CD4-positive, alpha-beta T cell treated with Interleukin-17A for 4 hours (primary cell): ENCODE measurements around the gene GMDS.

Source experiments
- DNase-seq: peaks from one replicate; pipeline ENCODE4 v3.0.0-alpha.2; 2020; ENCODE audit warnings: mixed read lengths

GMDS gene

DNA sequence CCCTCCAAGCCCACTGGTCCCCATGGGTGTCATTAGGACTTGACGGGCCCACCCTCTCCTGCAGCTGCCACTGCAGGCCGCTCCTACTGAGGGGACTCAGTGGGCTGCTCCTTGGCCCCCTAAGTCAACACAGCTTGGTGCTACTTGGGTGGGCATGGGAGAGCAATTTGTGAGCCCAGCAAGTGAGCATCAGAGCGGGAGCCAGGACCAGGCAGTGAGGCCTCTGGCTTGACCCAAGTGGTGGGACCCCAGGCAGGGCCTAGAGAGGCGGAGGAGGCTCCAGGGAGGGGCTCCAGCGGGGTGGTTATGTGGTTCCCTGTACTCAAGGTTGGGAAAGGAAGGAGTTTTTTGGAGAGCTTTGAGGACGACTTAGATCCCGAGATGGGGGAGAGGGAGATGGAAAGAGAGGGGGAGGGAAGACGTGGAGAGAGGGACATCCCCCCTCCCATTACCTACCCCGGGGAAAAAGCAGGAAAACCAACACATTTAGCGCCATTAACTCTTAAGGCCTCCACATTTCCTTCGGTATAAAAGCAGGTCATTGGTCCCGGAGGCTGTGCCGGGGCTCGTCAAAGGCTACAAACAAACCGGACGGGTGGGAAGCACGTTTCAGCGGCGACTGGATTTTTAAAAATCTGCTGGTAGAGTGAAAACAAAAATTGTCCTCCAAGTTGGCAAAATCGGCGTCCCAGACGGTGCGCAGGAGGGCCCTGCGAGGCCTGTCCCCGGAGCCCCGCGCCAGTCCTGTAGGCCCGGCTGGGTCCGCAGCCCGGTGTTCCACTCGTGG lies 626.9 kb downstream of the GMDS start:
- DNase-seq = no peak

DNA sequence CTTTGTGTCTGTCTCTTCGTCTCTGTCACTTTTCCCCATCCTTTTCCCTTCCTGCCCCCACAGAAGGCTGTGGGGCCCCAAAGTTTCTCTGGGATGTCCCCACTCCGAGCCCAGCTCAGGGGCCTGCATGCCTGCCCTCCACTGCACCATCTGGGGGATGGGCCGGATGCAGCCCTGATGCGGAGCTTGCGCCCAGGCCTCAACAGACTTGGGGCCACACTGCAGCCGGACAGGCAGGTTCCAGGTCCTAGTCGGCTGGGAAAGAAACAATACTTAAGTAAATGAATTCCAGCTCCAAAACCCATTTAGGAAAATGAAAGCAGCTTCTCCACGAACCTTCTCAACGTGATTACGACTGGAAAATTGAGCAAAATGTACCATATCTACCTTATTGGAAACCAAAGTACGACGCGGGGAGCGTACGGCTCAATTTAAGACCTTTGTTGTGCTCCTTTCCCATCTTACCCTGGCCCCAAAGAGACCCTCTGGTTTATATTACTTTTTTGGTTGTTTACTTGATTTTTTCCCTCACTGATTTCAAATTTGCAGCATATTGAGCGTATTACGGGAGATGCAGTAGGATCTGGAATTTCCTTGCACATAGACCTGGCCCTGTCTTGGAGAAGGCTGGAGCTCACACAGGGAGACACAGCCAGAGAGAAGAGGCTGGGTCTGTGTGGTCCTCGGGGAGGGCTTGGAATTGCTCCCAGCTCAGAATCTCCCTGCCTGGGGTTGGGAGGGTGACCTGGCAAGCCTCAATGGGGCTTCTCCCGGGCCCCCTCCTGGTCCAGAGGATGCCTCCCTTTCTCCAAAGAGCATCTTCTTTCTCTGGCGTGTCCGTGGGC lies 627.7 kb downstream of the GMDS start:
- no peak for DNase-seq

DNA sequence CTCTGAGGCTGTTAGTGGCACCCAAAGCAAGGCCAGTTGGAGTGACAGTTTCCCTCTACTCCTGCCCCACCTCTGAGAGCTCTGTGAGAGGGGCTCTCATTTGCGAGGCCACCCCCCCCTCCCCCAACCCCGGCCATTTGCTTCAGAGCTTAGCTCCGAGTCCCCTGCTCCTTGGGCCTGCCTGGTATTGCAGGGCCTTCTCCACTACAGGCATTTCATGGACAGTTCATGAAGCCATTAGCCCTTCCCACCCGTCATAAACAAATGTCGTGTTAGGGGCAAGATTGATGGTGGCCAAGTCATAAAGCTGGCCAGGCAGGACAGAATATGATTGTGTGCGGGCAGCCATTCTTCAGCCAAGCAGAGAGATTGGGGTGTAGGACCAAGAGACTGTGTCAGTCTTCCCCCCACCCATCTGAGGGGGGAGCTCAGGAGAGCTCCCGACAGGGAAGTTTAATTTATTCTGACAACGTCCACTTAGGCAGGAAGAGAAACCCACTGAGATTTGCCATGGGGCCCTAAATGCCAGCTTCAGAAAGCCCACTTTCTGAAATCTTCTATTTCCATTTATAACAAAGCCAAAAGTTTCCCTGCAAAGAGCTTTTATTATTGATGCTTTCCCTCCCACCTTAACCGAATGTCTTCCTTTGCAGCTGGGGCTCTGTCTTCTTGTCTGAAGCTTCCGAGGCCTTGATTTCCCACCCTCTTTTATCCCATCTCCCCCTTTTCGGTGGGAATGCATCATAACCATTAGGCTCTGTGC lies 628.5 kb downstream of the GMDS start:
- no peak for DNase-seq

- DNase-seq = no peak
Observed at GRCh38 chr6:1615853-1616420, 629.5 kb downstream of the GMDS start.

DNA sequence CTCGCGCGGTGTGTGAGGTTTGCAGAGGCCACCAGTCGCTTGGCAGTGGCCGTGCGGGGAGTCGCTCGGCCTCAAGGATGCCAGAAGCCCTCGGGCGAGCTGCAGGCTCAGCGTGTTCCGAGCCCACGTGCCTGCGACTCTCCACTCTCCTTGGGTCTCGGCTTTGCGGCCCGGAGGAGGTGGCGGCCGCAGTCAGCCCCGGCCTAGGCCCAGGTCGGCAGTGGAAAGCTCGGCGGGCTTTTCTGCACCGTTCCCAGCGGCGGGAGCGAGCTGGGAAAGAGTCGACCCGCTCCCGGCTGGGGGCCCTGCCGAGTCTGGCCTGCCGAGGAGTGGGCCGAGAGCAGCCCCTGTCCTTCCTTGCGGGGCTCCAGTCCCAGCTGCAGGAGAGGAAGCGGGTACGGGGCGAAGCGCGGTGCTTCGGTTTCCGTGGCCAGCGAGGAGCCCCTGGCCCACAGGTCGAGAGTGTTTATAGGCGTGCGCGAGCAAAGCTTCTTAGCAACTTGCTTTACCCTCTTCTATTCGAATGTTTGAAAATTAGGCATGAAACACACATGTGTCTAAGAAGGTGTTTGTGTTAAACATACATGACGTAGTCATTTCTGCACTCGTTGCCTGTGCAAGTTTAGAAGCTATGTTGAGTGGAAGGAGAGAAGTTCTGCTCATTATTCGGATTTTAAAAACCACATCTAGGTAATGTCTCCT lies 630.1 kb downstream of the GMDS start:
- DNase-seq = no peak

DNA sequence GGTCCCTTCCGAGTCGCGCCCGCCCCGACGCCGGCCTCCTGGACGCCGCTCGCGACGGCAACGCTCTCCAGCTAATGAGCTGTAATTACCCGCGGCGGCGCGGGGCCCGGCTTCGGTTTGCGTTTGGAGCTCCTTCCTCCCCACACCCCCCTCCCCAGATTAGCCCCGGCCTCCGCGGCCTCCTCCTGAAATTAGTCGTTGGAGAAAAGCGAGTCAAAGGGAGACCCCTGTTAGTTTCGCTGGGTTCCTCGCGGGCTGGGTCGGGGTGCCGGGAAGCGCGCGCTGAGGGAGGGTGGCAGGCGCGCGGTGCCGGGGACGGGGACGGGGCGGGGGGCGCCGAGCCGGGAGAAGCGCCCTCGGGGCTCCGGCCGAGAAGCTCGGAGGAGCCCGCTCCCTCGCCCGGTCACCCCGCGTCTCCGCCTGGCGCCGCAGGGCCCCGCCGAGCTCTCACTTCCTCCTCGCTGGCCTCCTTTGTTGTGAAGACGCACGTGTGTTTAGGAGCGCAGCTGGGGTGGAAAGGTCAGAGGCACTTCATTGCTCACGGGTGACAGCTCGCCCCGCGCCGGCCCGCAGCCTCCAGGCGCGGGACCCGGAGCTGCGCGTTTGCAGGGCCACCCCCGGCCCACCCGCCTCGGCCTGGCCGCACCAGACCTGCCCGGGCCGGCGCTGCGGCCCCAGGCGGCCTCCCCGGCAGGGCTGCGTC lies 630.8 kb downstream of the GMDS start:
- DNase-seq = no peak

GRCh38 chr6:1613688-1614447 lies 631.5 kb downstream of the GMDS start:
- no peak for DNase-seq

DNA sequence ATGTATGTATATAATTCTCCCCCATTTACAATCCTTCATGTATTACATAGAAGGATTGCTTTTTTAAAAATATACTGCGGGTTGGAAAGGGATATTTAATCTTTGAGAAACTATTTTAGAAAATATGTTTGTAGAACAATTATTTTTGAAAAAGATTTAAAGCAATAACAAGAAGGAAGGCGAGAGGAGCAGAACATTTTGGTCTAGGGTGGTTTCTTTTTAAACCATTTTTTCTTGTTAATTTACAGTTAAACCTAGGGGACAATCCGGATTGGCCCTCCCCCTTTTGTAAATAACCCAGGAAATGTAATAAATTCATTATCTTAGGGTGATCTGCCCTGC lies 632.1 kb downstream of the GMDS start:
- DNase-seq = no peak

- no peak for DNase-seq
Observed at GRCh38 chr6:1612974-1613306, 632.5 kb downstream of the GMDS start.

GRCh38 chr6:1612299-1612973 lies 633.0 kb downstream of the GMDS start:
- no peak for DNase-seq

- DNase-seq = peak; percentile 24
Observed at GRCh38 chr6:1611572-1612298, 633.7 kb downstream of the GMDS start.

GRCh38 chr6:1611322-1611571 lies 634.2 kb downstream of the GMDS start:
- DNase-seq = no peak

GRCh38 chr6:1610497-1611321 lies 634.7 kb downstream of the GMDS start:
- DNase-seq = peak; percentile 24

GRCh38 chr6:1609648-1610496 lies 635.5 kb downstream of the GMDS start, which contains the start of gene FOXC1:
Gene FOXC1 (plus strand): TSS chr6:1609915. CDS start chr6:1610446, 531 bp downstream.
- DNase-seq = peak; percentile 38

GRCh38 chr6:1609041-1609647 lies 636.3 kb downstream of the GMDS start:
- DNase-seq = no peak

DNA sequence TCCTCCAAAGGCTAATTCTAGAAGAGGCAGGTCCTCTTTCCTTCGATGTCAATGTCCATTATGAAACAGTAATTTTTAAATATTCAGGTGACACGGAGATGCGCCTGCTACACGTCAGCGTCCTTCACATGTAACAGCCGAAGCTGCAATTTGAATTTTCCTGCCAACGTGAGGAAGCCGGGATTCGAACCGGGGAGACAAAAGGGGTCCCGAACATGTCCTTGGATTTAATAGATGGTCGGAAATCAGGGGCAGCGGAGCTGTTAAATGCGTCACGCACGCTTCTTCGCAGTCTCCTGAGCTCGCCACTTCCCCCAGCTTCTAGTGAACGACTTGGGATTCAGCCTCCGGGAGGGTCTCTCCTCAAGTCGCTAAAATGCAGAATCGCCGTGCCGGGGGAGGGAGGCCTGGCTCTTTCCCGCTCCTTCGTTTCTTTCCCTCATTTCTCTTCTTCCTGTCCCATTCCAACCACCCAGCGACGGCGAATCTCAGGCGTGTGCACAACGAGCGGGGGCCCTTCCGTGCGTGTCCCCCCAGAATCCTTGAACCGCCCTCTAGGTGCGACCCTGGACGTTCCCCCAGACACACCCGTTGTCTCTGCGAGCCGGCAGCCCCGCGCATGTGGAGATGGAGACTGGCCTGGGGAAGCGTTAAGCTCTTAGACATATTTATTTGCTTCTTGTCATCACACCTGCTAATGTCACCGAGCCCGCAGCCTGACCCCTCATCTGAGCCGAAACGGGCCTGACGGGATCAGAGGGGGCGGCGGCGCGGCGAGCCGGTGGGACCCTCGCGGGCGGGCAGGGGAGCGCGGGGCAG lies 637.0 kb downstream of the GMDS start:
- no peak for DNase-seq
